Activated B cell treated with CpG ODN at 0.5 μM for 24 hours (primary cell): ENCODE measurements around the gene RIOK3. TPM values are rescaled to one million over a fixed set of nuclear protein-coding genes. Genes with fewer than 3 reads are reported as not detected.
A peak's percentile ranks its signal among the peaks of the same experiment; 100 is the strongest.

ENCODE experiments used
- ATAC-seq: fragments of 200-7000 bp; cut with Tn5 transposase; one replicate; pipeline ENCODE4 v1.10.0; 2021; ENCODE audit warnings: low read depth, mild to moderate bottlenecking, moderate library complexity
- CTCF ChIA-PET: fragments of 350-600 bp; sonication (Branson Sonifier 250); formaldehyde crosslinking; loops from one replicate; lab custom pipeline; 2021; ENCODE audit warnings: antibody characterized with exemption; lab: Charles Lee
- POLR2A ChIA-PET: fragments of 350-600 bp; sonication (Branson Sonifier 250); formaldehyde crosslinking; loops from one replicate; lab custom pipeline; 2021; ENCODE audit warnings: antibody characterized with exemption; lab: Charles Lee
- DNase-seq: peaks from one replicate; pipeline ENCODE4 v3.0.0; 2022
- H3K27ac Mint-ChIP-seq: one replicate; pipeline ENCODE4 v1.8.0; 2020; ENCODE audit warnings: mixed read lengths
- H3K27me3 Mint-ChIP-seq: one replicate; pipeline ENCODE4 v1.8.0; 2021; ENCODE audit warnings: mixed read lengths
- H3K36me3 Mint-ChIP-seq: one replicate; pipeline ENCODE4 v1.8.0; 2021; ENCODE audit warnings: low read depth, mixed read lengths
- H3K4me1 Mint-ChIP-seq: one replicate; pipeline ENCODE4 v1.8.0; 2021; ENCODE audit warnings: mixed read lengths
- H3K4me3 Mint-ChIP-seq: one replicate; pipeline ENCODE4 v1.8.0; 2020; ENCODE audit warnings: mild to moderate bottlenecking, mixed read lengths
- H3K9me3 Mint-ChIP-seq: one replicate; pipeline ENCODE4 v1.8.0; 2020; ENCODE audit warnings: mixed read lengths
- CTCF ChIP-seq: fragments of 200-600 bp; IDR thresholded peaks from one replicate; pipeline ENCODE4 v1.8.0; 2022; ENCODE audit warnings: antibody characterized with exemption, mild to moderate bottlenecking
- intact Hi-C: fragments of 100-400 bp; cut with micrococcal nuclease; formaldehyde crosslinking; loops from one replicate; pipeline ENCODE4 v1.15.1; 2024
- total RNA-seq: library from RNA; stranded (reverse); gene quantifications from 2 replicates; pipeline ENCODE4 v1.2.3, GENCODE V29; 2022

The RIOK3 gene
- total RNA-seq, 1 donor from 2014 or later, result 92.4 TPM

GRCh38 chr18:23529604-23530003, 76.5 kb downstream of the RIOK3 start:
- Mint-ChIP-seq H3K27me3 (no peaks in the 10 kb centered on the region), H3K4me1 (no peaks in the 10 kb centered on the region), H3K36me3 (peaks cover 88% of the 10 kb centered on the region), H3K9me3 (no peaks in the 10 kb centered on the region), H3K27ac (peak overlapping the region; percentile 0), H3K4me3 (no peak overlapping the region)
- CTCF ChIA-PET, result interaction anchor here (2.4 kb wide), 1 partner anchor 14 kb away, joined by 7 read pairs; no protein-coding TSS in a partner anchor
- POLR2A ChIA-PET, result no interaction called here
- DNase-seq (no peak), ATAC-seq (peak; percentile 28)
- no peak for TF ChIP-seq CTCF
- intact Hi-C loops, result no loop called here

DNA sequence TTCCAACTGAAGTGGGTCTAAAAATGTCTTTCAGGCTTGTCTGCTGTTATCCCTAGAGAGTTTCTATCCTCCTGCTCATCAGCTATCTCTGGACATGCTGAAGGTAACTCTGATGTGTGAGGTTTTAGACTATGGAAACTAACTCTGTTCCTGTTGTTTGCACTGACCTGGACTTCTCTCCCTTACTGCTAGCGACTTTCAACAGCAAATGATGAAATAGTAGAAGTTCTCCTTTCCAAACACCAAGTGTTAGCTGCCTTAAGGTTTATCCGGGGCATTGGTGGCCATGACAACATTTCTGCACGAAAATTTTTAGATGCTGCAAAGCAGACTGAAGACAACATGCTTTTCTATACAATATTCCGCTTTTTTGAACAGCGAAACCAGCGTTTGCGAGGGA, 77.1 kb downstream of the RIOK3 start:
- CTCF ChIA-PET, result interaction anchor here (2.4 kb wide), 1 partner anchor 14 kb away, joined by 7 read pairs; no protein-coding TSS in a partner anchor

GRCh38 chr18:23531912-23532311, 78.8 kb downstream of the RIOK3 start:
- ATAC-seq (no peak), DNase-seq (no peak)
- TF ChIP-seq CTCF, result no peak
- ChIA-PET POLR2A (interaction anchor here (0.7 kb wide), 1 partner anchor 440 kb away, joined by 3 read pairs; no protein-coding TSS in a partner anchor), CTCF (interaction anchor here (1.0 kb wide), 1 partner anchor 16 kb away, joined by 3 read pairs; no protein-coding TSS in a partner anchor)
- intact Hi-C loops, result no loop called here
- Mint-ChIP-seq H3K27me3 (no peaks in the 10 kb centered on the region), H3K4me3 (no peak overlapping the region), H3K36me3 (peaks cover 96% of the 10 kb centered on the region), H3K9me3 (no peaks in the 10 kb centered on the region), H3K27ac (no peak overlapping the region), H3K4me1 (no peaks in the 10 kb centered on the region)

More for the DNA sequence above, 77.1 kb downstream of the RIOK3 start:
- H3K27me3 Mint-ChIP-seq, result no peaks in the 10 kb centered on the region
- POLR2A ChIA-PET, result no interaction called here
- DNase-seq (no peak), ATAC-seq (no peak)
- no peaks in the 10 kb centered on the region for H3K9me3 Mint-ChIP-seq
- no peak overlapping the region for H3K27ac Mint-ChIP-seq
- no peak overlapping the region for H3K4me3 Mint-ChIP-seq
- H3K4me1 Mint-ChIP-seq, result no peaks in the 10 kb centered on the region
- H3K36me3 Mint-ChIP-seq, result peaks cover 92% of the 10 kb centered on the region
- TF ChIP-seq CTCF, result no peak
- intact Hi-C loops, result no loop called here

Other genes starting within 250 kb of the RIOK3 start
- 58.4 and 71.2 TPM in 2 replicates for gene RMC1, start 50.2 kb downstream of the RIOK3 start, total RNA-seq
- gene NPC1, start 133.2 kb downstream of the RIOK3 start, total RNA-seq, result 31.9 and 36.5 TPM in 2 replicates
- not detected in 2 replicates for gene ANKRD29, start 209.6 kb downstream of the RIOK3 start, total RNA-seq
- 0.07 TPM in 1 of 2 replicates, not detected in the other for gene LAMA3, start 236.2 kb downstream of the RIOK3 start, total RNA-seq